ENCODE data around the gene ABCA7.
A peak's percentile ranks its signal among the peaks of the same experiment; 100 is the strongest.

Gene ABCA7

GRCh38 chr19:1091544-1092175 is 51.8 kb downstream of the ABCA7 start:
- DNase-seq: no peak

- DNase-seq: no peak
Observed at GRCh38 chr19:1093330-1093729, 53.4 kb downstream of the ABCA7 start.

DNA sequence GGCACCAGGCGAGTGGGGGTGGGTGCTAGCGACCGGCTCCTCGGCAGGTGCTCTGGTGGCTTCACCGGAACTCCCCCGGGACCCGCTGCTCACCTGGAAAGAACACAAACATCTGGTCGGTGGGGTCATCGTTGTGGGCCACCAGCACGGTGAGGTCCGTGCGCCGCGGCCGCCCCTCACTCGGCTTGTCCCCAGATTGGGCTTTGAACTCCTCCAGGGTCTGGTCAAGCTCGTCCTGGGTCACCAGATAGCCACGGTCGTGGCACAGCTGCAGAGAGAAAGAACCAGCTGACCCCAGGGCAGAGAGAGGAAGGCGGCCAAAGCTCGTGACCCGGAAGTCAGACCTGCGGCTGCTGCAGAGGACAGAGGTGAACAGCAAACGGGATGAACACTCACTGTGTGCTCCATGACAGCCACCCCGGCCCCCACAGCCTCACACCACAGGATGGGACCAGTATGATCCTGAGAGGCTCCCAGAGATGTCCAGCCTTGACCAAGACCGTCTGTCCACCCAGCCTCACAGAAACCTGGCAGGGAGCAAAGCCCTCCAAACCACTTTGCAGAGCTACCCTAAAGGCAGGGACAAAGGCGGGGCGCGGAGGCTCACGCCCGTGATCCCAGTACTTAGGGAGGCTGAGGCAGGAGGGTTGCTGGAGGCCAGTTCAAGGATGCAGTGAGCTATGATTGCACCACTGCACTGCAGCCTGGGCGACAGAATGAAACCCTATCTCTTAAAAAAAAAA is 54.1 kb downstream of the ABCA7 start:
- no peak for DNase-seq

DNA sequence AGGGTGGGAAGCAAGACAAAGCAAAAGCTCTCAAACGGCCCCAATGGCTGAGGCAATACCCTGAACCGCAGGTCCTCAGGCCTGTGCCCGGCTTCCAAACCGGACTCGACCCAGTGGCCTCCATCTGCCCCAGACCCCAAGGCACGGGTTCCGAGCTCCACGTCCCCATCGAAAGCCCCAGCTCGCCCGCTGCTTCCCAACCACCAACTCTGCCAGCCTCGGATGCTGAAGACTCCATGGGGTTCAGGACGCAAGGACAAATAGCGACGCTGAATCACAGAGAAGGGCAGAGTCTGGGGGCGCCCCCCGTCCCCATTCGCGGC is 54.7 kb downstream of the ABCA7 start:
- no peak for DNase-seq

GRCh38 chr19:1094978-1095701 is 55.2 kb downstream of the ABCA7 start, which contains the start of gene POLR2E:
Gene POLR2E (minus strand): TSS chr19:1095375. CDS start chr19:1095315, 60 bp downstream.
- DNase-seq: peak; percentile 99

DNA sequence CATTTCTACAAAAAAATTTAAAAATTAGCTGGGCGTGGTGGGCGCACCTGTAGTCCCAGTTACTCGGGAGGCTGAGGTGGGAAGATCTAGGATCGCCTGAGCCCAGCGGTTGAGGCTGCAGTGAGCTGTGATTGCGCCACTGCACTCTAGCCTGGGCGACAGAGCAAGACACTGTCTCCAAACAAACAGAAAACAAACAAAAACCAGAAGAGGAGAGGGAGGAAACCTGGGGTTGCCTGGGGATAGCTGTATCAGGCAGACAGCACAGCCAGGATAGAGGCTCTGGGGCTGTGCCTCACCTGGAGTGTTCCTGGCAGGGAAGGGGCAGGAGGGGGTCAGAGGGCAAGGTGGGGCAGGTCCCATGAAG is 57.9 kb downstream of the ABCA7 start:
- no peak for DNase-seq

DNA sequence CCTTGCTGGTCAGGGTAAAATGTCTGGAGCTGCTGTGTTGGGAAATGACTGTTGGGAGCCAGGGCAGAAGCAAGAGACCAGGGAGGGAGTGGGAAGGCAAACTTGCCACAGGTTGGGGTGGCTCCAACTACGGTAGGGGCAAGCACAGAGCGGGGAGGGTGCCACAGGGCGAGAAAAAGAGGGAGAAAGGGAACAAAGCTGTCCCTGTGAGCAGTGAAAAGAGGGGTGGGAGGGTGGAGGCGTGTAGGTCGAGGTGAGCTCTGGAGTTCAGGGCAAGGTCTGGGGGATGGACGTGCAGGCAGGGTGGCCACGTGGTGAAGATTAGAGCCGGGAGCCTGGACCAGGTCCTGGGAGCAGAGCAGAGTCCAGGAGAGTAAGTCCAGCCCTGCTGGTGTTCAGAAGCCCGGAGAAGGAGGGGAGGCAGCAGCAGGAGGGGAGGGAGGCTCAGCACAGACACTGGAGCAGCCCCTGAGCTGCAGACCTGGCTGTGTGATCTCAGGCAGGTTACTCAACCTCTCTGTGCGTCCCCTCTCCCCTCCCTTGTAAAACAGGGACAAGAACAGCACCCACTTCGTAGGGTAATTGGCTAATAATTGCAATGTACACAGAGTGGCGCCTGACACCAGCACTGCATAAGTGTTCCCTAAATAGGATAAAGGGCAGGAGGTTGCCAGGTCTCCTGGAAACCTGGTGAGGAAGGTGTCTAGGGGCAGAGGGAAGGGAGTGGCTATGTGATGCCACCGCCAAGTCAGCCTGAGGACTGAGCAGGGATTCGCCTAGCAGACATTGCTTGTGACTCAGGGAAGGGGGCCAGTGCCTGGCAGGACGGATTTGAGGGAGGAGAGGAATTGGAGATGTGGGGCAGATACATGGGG is 58.5 kb downstream of the ABCA7 start:
- peak; percentile 79 for DNase-seq

GRCh38 chr19:1101337-1101698 is 61.4 kb downstream of the ABCA7 start:
- no peak for DNase-seq

DNA sequence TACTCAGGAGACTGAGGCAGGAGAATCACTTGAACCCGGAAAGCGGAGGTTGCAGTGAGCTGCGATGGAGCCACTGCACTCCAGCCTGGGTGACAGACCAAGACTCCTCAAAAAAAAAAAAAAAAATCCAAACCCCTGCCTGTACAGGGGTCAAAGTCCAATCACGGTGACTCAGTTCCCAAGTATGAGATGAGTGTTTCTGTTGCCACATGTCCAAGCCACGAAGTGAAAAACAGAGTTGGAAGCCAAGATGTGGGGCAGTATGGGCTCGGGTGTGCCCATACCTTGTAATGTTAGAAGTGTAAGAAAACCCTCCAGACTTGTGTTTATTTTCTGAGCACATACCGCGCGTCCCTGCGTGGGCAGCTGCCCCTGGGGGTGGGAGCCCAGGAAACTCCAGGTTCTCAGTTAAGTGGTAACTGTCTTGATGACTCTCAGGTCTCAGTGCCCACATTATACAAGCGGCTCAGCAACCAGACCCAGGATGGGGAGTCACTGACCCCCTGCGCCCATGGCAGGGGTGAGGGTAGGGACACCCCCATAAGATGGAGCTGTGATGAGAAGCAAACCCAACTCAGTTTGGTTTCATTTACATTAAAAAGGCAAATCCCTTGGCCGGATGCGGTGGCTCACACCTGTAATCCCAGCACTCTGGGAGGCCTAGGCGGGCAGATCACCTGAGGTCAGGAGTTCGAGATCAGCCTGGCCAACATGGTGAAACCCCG is 62.7 kb downstream of the ABCA7 start:
- no peak for DNase-seq

- DNase-seq: no peak
Observed at GRCh38 chr19:1103132-1103707, 63.3 kb downstream of the ABCA7 start.

DNA sequence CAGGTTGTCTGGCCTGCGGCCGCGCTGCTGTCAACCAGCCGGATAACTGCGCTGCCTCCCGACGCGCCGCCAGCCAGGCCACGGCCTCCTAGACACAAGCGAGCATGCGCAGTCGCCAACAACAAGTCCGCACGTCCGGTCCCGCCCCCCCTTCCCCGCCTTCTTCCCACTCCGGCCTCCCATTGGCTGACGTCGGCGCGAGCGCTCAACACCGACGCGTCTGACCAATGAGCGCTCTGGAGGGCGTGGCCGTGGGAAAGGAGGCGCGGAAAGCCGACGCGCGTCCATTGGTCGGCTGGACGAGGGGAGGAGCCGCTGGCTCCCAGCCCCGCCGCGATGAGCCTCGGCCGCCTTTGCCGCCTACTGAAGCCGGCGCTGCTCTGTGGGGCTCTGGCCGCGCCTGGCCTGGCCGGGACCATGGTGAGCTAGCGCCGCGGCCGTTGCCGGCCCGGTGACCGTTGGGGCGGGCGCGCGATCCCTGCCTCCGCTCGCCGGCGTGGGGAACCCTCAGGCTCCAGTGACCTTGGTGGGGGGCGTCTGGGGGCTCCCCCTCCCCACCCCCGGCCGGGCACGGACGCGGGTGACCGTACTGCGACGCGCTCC is 63.9 kb downstream of the ABCA7 start, which contains the start of gene GPX4:
GPX4 (plus strand) TSS at position 287 of the 603 bp plus-strand sequence; CDS start at position 337, 50 bp downstream.
- DNase-seq: peak; percentile 100

DNA sequence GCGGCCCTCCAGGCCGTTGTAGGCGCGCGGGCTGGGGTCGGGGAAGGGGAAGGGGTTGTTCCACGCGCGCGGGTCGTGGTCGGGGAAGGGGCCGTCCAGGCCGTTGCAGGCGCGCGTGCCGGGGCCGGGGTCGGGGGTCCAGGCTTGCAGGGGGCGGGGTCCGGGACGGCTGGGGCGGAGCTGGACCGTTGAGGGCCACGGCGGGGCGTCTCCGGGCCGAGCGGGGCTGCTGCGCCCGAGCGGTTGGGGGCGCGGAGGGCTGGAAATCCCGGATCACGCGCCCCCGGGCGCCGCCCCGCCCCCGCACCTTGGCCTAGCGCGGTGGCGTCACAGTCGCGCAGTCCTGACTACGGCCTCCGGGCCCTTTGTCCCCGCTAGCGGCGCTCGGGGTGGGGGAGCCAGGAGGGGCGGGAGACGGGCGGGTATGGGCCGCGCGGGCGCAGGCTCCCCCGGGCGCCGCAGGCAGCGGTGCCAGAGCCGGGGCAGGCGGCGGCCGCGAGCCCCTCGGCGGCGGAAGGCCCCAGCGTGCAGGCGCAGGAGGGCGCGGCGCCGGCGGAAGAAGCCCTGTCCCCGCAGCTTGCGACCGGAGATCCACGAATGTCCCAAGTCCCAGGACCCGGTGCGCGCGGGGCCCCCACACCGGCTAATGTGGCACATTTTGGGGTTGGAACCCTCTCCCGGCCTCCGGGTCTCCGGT is 64.6 kb downstream of the ABCA7 start:
- peak; percentile 90 for DNase-seq

- no peak for DNase-seq
Observed at GRCh38 chr19:1105008-1105872, 65.3 kb downstream of the ABCA7 start.

- DNase-seq: no peak
Observed at GRCh38 chr19:1105873-1106840, 66.2 kb downstream of the ABCA7 start.

DNA sequence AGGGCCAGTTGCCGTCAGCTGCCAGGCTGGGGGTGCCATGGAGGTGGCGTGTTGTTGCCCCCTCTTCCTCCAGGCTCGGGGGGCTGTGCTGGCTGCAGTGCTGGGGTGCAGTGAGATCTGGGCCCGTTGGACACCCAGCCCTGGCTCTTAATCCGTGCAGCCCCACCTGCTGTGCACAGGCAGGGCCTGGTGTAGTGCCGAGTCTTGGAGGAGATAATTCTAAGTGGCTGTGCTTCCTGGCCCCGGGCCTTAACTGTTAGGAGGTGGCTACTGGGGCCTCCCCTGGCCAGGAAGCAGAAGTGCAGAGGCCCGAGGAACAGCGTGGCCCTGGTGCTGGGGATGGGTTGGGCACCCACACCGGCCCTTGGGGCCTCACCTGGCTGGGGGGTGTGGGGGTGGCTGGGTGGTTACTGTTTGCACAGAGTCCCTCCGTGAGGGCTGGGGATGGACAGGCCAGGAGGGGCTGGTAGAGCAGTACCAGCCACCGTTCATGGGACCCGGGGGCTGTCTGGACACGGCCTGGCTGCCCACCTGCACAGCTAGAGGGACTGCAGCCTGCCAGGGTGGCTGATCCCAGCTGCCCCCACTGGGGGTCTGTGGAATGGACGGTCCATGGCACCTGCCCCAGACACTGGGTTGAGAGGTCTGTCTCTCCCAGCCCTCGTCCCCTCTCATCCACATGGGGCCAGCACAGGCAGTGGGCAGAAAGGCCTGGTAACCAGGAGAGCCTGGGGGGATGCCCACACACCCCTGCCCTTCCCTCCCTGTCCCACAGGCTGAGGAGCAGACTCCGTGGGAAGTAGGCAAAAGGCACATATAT is 67.1 kb downstream of the ABCA7 start:
- no peak for DNase-seq

GRCh38 chr19:1107661-1108261 is 67.9 kb downstream of the ABCA7 start:
- no peak for DNase-seq

Measured in NCI-H69 (cell line).